Type B pancreatic cell (in vitro differentiated cells): ENCODE data around the gene SYF2. TPM values are rescaled to one million over a fixed set of nuclear protein-coding genes. Genes with fewer than 3 reads are reported as not detected.

Source experiments
- DNase-seq: peaks from one replicate; pipeline ENCODE4 v3.0.0; 2021; ENCODE audit warnings: mixed read lengths; ENCODE audit not compliant: unreplicated experiment; ENCODE audit errors: extremely low spot score
- H3K27ac Mint-ChIP-seq: 2 replicates; pipeline ENCODE4 v1.8.0; 2021; ENCODE audit warnings: mild to moderate bottlenecking, mixed read lengths
- H3K27me3 Mint-ChIP-seq: 2 replicates; pipeline ENCODE4 v1.8.0; 2021; ENCODE audit warnings: mixed read lengths
- H3K36me3 Mint-ChIP-seq: 2 replicates; pipeline ENCODE4 v1.8.0; 2021; ENCODE audit warnings: mixed read lengths
- H3K4me1 Mint-ChIP-seq: one replicate; pipeline ENCODE4 v1.8.0; 2021; ENCODE audit warnings: mixed read lengths; ENCODE audit not compliant: unreplicated experiment
- H3K4me3 Mint-ChIP-seq: 2 replicates; pipeline ENCODE4 v1.8.0; 2021; ENCODE audit warnings: mild to moderate bottlenecking, mixed read lengths
- H3K9me3 Mint-ChIP-seq: 2 replicates; pipeline ENCODE4 v1.8.0; 2021; ENCODE audit warnings: mixed read lengths
- CTCF ChIP-seq: fragments of 200-600 bp; sonication (generic); conservative IDR thresholded peaks from 2 replicates; pipeline ENCODE4 v1.5.0; 2021; ENCODE audit warnings: antibody characterized with exemption, mild to moderate bottlenecking
- total RNA-seq: library from RNA; stranded (reverse); gene quantifications from 2 replicates; pipeline ENCODE4 v1.2.1, GENCODE V29; 2021; ENCODE audit warnings: low replicate concordance

SYF2 gene
- total RNA-seq, 1 donor from 2014 or later: 33.7 TPM

GRCh38 chr1:25216123-25216522 is 16.2 kb downstream of the SYF2 start:
- Mint-ChIP-seq H3K27me3 (no peaks in the 10 kb centered on the region), H3K4me1 (no peaks in the 10 kb centered on the region), H3K27ac (no peak overlapping the region), H3K4me3 (no peak overlapping the region), H3K9me3 (no peaks in the 10 kb centered on the region), H3K36me3 (peaks cover 11% of the 10 kb centered on the region)
- no peak for TF ChIP-seq CTCF
- DNase-seq: no peak

- H3K27me3 Mint-ChIP-seq: no peaks in the 10 kb centered on the region
- TF ChIP-seq CTCF: no peak
- H3K4me1 Mint-ChIP-seq: no peaks in the 10 kb centered on the region
Observed at GRCh38 chr1:25212725-25213124, 19.6 kb downstream of the SYF2 start.

GRCh38 chr1:25210728-25211127 is 21.6 kb downstream of the SYF2 start:
- no peaks in the 10 kb centered on the region for H3K4me1 Mint-ChIP-seq
- H3K9me3 Mint-ChIP-seq: no peaks in the 10 kb centered on the region
- no peak for TF ChIP-seq CTCF
- no peaks in the 10 kb centered on the region for H3K36me3 Mint-ChIP-seq
- no peak overlapping the region for H3K27ac Mint-ChIP-seq
- H3K4me3 Mint-ChIP-seq: no peak overlapping the region
- no peaks in the 10 kb centered on the region for H3K27me3 Mint-ChIP-seq
- no peak for DNase-seq

More at GRCh38 chr1:25212725-25213124, 19.6 kb downstream of the SYF2 start:
- Mint-ChIP-seq H3K9me3 (no peaks in the 10 kb centered on the region), H3K36me3 (no peaks in the 10 kb centered on the region), H3K4me3 (no peak overlapping the region), H3K27ac (no peak overlapping the region)
- no peak for DNase-seq

GRCh38 chr1:25209516-25209915 is 22.8 kb downstream of the SYF2 start:
- H3K36me3 Mint-ChIP-seq: no peaks in the 10 kb centered on the region
- no peaks in the 10 kb centered on the region for H3K4me1 Mint-ChIP-seq
- peaks cover 3% of the 10 kb centered on the region for H3K27me3 Mint-ChIP-seq
- no peak overlapping the region for H3K27ac Mint-ChIP-seq
- H3K4me3 Mint-ChIP-seq: no peak overlapping the region
- no peak for DNase-seq
- no peaks in the 10 kb centered on the region for H3K9me3 Mint-ChIP-seq
- TF ChIP-seq CTCF: no peak

GRCh38 chr1:25208561-25209222 is 23.6 kb downstream of the SYF2 start:
- DNase-seq: no peak
- Mint-ChIP-seq H3K27me3 (peaks cover 3% of the 10 kb centered on the region), H3K4me3 (no peak overlapping the region), H3K27ac (no peak overlapping the region), H3K4me1 (no peaks in the 10 kb centered on the region), H3K36me3 (no peaks in the 10 kb centered on the region), H3K9me3 (no peaks in the 10 kb centered on the region)
- no peak for TF ChIP-seq CTCF
